HG03060 (cell line): ENCODE measurements around the gene TMEM270.

Experiments
- ATAC-seq: cut with Tn5 transposase; IDR thresholded peaks from one replicate; pipeline ENCODE4 v1.9.1; 2021; ENCODE audit warnings: low read depth, moderate number of reproducible peaks; ENCODE audit not compliant: unreplicated experiment

The TMEM270 gene

DNA sequence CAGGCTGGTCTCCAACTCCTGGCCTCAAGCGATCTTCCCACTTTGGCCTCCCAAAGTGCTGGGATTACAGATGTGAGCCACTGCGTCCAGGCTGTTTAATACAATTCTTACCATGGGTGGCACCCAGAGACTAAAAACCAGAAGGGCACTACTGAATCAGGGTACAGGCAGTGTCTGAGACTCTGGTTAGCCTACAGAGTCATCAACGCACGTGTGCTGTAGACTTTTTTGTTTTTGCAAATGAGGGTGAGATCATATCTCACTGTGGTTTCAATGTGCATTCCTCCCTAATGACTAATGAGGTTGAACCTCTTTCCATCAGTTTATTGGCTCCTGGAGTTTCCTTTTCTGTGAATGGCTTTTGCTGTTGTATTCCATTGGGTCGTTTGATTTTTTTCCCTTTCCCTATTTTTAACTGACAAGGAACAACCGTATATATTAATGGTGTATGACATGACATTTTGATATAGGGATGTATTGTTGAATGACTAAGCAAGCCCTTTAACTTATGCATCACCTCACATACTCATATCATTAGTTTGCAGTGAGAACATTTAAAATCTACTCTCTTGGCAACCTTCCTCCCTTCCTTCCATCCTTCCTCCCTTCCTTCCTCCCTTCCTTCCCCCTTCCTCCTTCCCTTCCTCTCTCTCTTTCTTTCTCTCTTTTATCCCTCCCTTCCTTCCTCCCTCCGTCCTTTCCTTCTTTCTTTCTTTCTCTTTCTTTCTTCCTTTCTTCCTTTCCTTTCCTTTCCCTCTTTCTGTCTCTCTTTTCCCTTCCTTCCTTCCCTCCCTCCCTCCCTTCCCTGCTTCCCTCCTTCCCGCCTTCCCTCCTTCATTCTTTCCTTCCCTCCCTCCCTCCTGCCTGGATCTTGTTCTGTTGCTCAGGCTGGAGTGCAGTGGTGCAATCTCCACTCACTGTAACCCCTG lies 9.3 kb upstream of the TMEM270 start:
- ATAC-seq, result peak; percentile 91

DNA sequence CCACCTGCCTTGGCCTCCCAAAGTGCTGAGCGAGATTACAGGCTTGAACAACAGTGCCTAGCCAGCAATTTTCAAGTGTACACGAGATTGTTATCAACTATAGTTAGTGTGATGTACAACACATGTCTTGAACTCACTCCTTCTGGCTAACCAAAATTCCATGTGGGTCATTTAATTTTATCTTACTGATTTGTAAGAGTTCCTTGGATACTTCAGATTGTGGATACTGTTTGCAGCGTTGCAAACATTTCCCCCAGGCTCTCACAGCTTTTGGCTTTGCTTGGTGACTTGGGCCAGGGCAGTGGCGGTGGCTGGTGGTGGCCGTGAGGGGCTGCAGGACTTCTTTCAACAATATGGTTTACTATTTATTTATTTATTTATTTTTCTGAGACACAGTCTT lies 8.5 kb upstream of the TMEM270 start:
- ATAC-seq, result no peak

DNA sequence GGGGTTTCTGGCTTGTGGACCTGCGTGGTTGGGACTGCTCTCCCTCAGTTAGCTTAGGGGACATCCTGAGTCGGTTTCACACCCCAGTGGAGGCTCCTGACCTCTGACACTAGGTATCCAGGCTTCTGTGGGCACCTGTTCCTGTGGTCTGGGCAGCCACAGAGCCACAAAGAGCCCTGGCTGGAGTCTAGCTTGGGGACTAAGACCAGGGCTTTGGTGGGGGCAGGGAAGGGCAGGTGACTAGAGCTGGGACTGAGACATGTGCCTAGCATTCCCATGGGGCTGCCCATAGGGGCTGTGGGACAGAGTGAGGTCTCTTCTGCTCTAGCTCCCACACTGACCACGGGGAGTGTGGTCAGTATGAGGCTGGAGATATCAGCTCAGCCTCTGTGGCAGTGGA lies 4.0 kb upstream of the TMEM270 start:
- ATAC-seq, result no peak

DNA sequence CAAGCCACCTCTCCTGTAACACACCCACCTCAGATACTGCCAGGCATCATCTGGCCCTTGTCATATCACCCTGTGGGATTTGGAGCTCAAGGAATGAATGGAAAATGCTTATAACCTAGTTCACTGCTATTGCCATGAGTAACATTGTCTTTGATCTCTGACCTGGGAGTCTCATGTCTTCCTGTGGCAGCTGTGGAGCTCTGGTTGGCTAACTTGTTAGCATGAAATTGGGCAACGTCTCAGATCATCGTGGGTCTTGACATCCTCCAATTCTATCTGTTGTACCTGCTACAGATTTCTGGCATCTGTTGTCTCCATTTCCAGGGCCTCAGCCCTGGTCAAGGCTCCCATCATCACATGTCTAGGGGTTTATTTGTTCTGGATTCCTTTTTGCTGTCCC lies 2.2 kb upstream of the TMEM270 start:
- no peak for ATAC-seq

DNA sequence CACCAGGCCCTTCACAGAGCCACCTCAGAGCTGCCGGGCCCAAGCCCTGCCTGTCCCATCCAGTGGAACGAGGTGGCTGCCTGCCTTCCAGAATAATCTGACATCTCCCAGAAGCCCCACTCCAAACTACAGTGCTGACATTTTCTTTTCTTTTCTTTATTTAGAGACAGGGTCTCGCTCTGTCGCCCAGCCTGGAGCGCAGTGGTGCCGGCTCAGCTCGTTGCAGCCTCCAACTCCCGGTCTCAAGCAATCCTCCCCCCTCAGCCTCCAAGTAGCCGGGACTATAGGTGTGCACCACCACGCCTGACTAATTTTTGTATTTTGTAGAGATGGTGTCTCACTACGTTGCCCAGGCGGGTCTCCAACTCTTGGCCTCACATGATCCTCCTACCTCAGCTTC lies 346 bp downstream of the TMEM270 start:
- ATAC-seq, result no peak

DNA sequence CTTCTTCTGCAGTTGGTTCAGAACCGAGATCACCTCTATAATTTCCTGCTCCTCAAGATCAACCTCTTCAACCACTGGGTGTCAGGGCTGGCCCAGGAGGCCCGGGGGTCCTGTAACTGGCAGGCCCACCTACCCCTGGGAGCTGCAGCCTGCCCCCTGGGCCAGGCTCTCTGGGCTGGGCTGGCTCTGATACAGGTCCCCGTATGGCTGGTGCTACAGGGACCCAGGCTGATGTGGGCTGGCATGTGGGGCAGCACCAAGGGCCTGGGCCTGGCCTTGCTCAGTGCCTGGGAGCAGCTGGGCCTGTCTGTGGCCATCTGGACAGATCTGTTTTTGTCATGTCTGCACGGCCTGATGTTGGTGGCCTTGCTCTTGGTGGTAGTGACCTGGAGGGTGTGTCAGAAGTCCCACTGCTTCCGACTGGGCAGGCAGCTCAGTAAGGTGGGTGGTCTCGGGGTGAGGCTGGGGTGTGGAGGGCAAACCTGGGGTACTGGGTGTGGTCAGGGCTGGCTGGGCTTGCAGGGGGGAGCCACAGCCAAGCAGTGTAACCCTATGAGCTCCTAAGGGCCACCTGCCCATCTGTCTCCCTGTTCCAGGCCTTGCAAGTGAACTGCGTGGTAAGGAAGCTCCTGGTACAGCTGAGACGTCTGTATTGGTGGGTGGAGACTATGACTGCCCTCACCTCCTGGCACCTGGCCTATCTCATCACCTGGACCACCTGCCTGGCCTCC lies 4.2 kb downstream of the TMEM270 start:
- no peak for ATAC-seq

DNA sequence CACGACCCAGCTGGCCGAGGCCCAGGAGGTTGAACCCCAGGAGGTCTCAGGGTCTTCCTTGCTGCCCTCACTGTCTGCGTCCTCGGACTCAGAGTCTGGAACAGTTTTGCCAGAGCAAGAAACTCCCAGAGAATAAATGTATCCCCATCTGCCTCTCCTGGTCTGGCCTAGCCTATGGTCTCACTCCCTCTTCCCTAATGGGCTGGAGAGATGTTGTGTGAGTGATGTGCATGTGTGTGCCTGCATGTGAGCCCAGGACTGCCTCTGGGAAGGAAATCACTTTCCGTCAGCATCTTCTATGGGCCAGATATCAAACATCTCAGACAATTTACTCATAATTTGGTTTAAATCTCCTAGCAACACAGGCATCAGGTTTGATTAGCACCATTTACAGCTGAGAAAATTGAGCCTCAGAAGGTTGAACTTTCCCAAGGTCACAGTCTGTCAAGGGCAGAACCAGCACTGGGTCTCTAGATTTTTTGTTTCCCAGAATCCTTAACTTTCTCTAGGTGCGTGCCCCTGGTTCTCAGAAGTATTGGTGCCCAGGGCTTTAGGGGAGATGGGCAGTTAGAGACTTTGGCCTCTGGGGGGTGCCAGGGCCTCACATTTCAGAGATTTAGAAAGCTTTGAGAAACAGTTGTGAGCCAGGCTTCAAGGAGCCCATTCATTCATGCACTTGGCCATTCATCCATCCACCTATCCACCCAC lies 4.9 kb downstream of the TMEM270 start:
- no peak for ATAC-seq

DNA sequence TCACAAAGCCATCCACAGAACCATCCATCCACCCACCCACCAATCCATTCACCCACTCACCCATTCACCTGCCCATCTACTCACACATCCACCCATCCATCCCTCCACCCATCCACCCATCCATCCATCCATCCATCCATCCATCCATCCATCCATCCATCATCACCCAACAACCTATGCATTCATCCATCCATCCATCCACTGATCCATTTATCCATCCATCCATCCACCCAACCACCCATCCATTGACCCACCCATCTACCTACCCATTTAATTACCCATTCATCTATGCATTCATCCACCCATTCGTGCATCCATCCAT lies 5.4 kb downstream of the TMEM270 start:
- ATAC-seq, result no peak

DNA sequence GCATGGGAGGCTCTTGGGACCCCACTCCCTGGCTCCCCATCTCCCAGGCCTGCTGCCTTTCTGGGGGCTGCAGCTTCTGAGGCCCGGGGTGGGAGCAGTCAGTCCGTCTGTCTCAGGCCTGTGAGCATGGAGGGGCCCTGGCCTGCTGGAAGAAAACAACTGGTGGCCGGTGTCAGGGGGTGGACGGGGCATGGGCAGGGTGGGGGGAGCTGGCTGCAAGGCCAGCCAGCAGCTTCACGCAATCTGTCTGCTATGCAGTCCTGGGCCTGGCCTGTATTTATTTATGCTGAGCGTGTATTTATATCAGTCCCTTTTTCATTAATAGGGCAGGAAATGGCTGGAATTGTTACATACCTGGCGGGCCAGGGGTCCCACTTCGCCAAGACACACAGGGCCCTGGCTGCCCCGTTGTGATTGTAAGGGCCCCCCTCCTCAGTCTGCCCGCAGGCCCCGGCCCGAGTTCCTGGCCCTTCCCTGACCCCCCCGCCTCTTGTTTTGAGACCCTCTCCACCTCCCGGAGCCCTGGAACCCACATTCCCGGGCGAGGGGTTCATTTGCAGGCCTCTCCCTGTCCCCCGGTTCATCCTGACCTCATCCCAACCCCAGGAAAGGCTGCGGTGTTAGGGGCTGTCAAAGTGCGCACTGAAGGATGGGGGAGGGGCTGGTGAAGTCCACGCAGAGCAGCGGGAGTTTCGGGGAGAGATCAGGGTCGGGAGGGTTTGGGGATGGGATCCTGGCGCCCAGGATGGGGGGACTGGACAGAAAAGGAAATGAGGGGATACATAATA lies 8.2 kb downstream of the TMEM270 start:
- no peak for ATAC-seq

DNA sequence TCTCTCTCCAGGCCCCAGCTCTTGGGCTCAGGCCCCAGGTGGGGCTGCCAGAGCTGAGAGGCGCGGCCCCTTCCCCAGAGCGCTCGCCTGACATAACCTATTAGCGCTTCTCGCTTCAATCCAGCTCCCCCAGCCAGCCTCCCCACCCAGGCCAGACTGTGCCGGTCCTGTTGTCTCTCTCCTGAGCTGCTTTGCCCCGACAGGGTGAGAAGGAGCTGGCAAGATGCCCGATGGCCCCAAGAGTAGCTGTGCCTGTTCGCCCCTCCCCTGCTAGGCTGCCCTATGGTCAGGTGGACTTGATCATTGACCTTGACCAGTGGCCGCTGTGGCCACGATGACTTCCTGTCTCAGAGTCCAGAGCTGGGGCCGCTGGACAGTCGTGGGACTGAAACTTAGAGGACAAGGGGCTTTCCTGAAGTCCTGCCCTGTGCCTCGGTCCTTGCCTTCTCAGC lies 9.1 kb downstream of the TMEM270 start:
- ATAC-seq, result no peak

DNA sequence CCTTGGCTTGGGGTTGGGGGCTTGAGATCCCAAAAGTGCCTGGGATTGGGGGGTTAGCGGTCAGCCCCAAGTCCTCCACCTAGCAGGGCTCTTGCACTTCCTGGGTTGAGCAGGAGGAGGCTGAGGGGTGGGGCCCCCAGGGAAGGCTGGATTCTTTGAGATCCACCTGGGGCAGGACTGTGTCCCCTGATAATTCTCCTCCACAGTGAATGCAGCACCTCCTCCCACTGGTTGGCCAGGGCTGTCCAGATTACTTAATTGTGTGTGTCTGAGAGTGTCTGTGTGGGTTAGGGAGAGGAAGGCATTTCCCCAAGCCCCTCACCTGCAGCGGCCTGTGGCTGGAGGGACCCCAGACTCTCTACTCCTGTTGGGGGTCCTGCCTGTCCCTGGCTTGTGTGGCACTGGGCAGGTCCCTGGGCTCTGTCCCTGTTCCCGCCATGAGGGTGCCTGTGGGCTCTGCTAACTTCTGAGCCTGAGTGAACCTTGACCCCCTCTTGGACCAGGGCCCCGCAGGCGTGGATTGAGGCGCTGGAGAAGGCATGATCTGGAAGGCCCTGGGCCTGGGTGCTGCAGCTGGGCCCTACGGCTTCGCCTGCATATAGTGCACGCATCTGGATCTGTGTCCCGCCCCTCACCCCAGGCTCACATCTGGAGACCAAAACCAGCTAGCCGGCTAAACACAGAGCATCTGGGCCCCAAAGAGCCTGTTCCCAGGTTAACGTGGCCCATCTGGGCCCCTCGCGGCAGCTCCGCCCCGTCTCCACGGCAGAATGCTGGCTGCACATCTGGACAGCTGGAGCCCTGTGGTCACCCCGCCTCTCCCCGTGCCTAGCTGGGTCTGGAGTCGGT lies 10.4 kb downstream of the TMEM270 start:
- ATAC-seq, result no peak

DNA sequence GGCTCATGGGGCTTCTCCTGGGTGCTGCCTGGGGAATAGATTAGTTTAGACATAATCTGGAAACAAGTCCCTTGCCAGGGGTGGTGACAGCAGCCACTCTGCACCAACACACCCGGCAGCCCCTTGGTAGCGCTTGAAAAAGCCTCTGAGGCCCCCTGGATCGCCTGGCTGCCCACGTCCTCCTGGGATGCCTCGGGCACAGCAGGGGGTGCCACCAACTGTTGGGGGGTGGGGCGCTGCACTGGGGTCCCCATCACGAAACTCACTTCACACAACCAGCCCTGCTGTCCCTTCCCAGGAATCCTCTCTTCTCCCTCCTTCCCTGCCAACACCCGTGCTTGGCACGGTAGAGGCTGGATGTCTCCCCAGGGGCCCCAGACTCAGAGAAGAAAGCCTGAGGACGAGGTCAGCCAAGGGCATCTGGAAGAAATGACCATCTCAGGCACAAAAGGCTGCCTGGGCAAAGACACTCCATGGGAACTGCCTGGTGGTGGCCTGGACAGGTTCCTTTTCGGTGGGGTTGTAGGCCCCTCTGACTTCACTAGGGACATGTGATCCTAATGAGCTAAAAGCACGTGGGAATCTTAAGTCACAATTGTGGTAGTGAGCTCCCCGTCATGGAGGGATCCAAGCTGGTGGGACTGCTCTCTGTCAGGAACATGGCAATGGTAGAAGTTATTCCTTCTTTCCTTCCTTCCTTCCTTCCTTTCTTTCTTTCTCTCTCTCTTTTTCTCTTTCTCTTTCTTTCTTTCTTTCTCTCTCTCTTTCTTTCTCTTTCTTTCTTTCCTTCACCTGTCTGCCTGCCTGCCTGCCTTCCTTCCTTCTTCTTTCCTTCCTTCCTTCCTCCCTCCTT lies 11.3 kb downstream of the TMEM270 start:
- no peak for ATAC-seq

DNA sequence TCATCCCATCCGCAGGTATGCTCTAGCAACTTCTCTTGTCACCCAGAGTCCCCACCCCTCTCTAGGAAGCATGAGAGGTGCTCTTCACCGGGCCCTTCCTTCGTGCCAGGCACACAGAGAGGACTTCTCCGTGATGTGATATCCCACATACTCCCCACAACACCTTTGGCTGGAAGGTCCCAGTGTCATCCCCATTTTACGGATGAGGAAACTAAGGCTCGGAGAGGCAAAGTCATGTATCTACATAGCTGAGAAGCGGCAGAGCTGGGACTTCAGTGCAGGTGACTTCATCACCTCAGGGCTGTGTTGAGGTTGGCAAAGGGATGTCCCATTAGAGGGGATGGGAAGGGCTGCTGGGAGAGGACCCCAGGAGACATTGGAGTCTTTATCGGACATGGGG lies 15.4 kb downstream of the TMEM270 start:
- ATAC-seq, result no peak

DNA sequence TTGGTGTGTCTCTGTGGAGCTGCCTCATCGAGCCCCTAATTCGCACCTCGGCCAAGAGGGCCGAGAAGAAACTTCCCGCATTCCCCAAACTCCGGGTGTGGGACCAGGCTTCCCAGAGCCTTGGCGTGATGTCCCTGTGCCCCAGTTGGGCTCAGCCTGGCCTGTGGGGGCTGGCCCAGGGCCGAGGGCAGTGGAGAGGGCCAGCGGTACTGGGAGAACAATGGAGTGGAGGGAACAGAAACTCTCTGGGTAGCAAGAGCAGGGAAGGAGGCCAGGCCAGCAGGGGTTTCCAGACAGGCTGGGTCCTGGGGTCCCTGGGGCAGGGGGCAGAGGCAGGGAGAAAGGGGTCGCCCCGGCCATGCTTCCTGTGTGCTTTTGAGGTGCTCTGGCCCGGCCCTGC lies 16.0 kb downstream of the TMEM270 start:
- ATAC-seq, result no peak

DNA sequence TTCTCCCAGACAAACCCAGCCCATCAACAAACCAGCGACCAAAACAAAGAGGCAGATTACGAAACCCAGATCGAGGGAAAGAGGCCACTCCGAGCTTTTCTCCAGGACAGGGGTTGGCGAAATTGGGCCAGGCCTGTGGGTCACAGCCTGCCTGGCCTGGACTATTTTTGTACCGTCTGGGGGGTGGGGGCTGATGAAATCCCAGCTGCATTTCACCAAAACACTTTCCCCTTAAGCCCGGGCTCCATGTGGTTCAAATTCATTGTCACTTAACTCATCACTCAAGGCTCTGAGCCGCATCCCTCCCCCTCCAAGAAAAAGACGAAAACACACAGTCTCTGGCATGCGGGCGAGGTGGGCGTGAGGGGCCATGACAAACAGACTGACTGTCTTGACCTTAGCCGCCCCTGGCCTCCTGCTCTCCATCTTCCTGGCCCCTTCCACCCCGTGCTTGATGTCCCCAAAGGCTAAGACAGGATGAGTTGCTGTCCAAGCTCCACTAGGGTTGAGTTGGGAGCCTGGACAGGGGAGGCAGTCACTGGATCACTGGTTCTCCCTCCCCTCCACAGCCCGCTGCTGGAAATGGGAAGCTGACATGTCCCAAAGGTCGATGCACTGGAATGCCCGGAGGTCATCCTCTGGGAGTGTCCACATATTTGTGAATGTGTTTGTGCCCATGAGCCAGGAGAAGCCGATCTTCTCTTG lies 19.2 kb downstream of the TMEM270 start:
- no peak for ATAC-seq

DNA sequence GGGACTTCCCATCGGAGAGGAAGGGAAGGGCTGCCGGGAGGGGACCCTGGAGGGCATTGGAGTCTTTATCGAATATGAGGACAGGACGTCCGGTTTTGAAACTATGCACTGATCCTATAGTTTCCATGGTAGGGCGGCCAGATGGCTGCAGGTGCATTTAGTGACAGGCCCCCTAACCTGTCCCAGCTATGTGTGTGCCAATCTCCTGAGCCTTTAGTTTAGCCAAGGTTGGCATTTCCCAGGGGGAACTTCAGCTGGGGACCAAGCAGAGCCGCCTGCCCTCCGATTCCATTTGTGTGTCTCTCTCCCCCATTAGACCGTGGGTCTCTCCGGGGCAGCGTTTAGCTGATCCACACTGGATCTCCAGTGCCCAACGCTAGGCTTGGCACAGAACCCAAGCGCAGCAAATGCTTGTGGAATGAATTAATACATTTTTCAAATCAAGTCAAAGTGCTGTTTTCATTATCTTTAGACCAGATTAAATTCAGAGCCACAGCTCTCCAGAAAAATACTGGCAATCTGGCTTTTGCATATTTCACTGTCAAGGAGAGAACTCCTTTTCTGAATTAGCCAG lies 19.9 kb downstream of the TMEM270 start:
- no peak for ATAC-seq

DNA sequence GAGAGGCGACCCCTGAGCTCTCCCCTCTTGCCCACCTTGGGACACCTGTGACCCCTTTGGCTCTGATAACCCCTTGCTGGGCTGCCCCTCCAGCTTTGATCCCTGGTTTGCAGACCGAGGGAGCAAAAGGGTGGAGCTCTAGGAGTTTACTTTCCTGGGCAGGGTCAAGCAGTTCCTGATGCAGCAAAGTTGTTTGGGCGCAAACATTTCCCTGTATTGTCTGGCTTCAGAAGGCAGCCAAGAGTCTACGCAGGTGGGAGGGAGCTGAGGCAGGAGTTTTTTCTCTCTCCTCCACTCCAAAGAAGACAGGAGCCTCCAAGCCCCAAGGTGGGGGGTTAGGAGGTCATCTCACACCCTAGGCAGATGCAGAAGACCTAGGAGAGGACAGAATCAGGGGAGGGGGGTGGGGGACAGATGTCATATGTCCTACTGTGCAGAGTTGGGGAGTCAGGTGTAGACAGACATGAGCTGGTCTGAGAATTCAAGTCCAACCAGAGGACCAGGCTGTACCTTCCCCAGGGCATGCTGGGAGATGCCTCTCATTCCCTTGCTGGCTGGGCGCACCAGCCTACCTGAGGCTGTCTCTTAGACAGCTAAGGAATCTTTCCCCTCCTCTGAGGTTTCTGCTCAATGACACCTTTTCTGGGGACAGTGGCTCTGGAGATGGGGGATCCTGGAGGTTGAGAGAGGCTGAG lies 20.5 kb downstream of the TMEM270 start:
- ATAC-seq, result no peak
